Central memory CD8-positive, alpha-beta T cell (primary cell): ENCODE measurements around the gene LRRC8D.
A peak's percentile ranks its signal among the peaks of the same experiment; 100 is the strongest.

ENCODE experiments used
- ATAC-seq: fragments of 150-1000 bp; cut with Tn5 transposase; replicated peaks from 2 replicates; pipeline ENCODE4 v1.10.0; 2022; ENCODE audit warnings: mild to moderate bottlenecking, moderate FRiP score, moderate number of reproducible peaks; ENCODE audit not compliant: poor library complexity, severe bottlenecking; ENCODE audit errors: extremely low read depth
- DNase-seq, 2 donors: peaks; one replicate each; pipeline ENCODE4 v3.0.0; 2021; ENCODE audit warnings: low spot score in 2 of 2
- H3K27ac Mint-ChIP-seq: one replicate; pipeline ENCODE4 v1.8.0; 2022; ENCODE audit warnings: low read depth, mild to moderate bottlenecking, moderate library complexity, mixed read lengths
- H3K27me3 Mint-ChIP-seq: one replicate; pipeline ENCODE4 v1.8.0; 2022; ENCODE audit warnings: mixed read lengths
- H3K36me3 Mint-ChIP-seq: one replicate; pipeline ENCODE4 v1.8.0; 2022; ENCODE audit warnings: mild to moderate bottlenecking, moderate library complexity, mixed read lengths; ENCODE audit not compliant: insufficient read depth
- H3K4me1 Mint-ChIP-seq: one replicate; pipeline ENCODE4 v1.8.0; 2022; ENCODE audit warnings: mixed read lengths
- H3K4me3 Mint-ChIP-seq: one replicate; pipeline ENCODE4 v1.8.0; 2022; ENCODE audit warnings: mild to moderate bottlenecking, moderate library complexity, mixed read lengths
- H3K9me3 Mint-ChIP-seq: one replicate; pipeline ENCODE4 v1.8.0; 2022; ENCODE audit warnings: mixed read lengths

Gene LRRC8D

GRCh38 chr1:89953131-89953626 lies 132.3 kb downstream of the LRRC8D start:
- Mint-ChIP-seq H3K27ac (no peak overlapping the region), H3K4me1 (peaks cover 10% of the 10 kb centered on the region), H3K27me3 (no peaks in the 10 kb centered on the region), H3K4me3 (no peak overlapping the region), H3K9me3 (no peaks in the 10 kb centered on the region), H3K36me3 (no peaks in the 10 kb centered on the region)
- ATAC-seq: no peak
- no peak for DNase-seq

DNA sequence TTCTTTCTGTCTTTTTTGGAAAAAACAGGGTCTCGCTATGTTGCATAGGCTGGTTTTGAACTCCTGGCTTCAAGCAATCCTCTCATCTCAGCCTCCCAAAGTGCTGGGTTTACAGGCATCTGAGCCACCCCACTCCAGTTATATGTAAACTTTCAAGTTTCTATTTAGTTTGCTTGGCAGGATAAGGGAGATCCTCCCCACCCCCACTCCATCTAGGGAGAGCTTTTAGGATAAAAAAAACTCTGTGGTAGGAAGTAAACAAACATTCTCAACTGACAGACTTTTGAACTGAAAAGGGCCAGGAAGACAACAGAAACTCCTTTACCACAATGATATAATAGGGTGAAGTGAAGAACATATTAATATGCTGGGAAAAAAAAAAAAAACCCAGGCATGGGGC lies 133.1 kb downstream of the LRRC8D start:
- H3K4me1 Mint-ChIP-seq: peaks cover 10% of the 10 kb centered on the region
- H3K27me3 Mint-ChIP-seq: no peaks in the 10 kb centered on the region
- ATAC-seq (no peak), DNase-seq (no peak)
- H3K27ac Mint-ChIP-seq: no peak overlapping the region
- H3K9me3 Mint-ChIP-seq: no peaks in the 10 kb centered on the region
- H3K4me3 Mint-ChIP-seq: no peak overlapping the region
- H3K36me3 Mint-ChIP-seq: no peaks in the 10 kb centered on the region

DNA sequence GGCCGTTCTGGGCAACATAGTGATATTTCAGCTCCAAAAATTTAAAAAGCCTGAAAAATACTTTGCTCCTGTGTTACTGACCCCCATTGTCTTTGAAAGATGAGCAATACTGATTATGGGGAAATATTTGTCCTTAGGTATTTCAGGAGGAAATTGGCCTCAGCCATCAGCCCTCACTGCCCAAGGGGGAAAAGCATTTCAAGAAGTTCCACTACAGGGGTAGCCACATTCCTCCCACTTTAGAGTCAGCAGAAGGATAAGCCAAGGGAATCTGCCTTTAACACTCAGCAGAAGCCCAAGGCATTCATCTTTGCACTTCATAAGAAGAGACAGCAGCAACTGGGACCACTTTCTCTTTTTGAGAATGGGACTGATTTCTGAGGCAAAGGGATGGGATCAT lies 133.6 kb downstream of the LRRC8D start:
- H3K4me1 Mint-ChIP-seq: peaks cover 10% of the 10 kb centered on the region
- no peak for DNase-seq

GRCh38 chr1:89955311-89956205 lies 134.7 kb downstream of the LRRC8D start:
- Mint-ChIP-seq H3K27me3 (no peaks in the 10 kb centered on the region), H3K36me3 (no peaks in the 10 kb centered on the region), H3K9me3 (no peaks in the 10 kb centered on the region), H3K27ac (no peak overlapping the region), H3K4me3 (no peak overlapping the region), H3K4me1 (peaks cover 10% of the 10 kb centered on the region)
- DNase-seq (no peak), ATAC-seq (no peak)

More for the DNA sequence above, 133.6 kb downstream of the LRRC8D start:
- Mint-ChIP-seq H3K9me3 (no peaks in the 10 kb centered on the region), H3K27ac (no peak overlapping the region), H3K27me3 (no peaks in the 10 kb centered on the region), H3K36me3 (no peaks in the 10 kb centered on the region), H3K4me3 (no peak overlapping the region)
- ATAC-seq: no peak

- ATAC-seq: peak; percentile 88
- Mint-ChIP-seq H3K4me3 (no peak overlapping the region), H3K4me1 (peaks cover 12% of the 10 kb centered on the region), H3K27me3 (no peaks in the 10 kb centered on the region), H3K36me3 (no peaks in the 10 kb centered on the region), H3K27ac (no peak overlapping the region), H3K9me3 (no peaks in the 10 kb centered on the region)
- DNase-seq: peak in 1 of 2 donors; percentile 22
Measured at GRCh38 chr1:89957107-89957506, 136.3 kb downstream of the LRRC8D start.

DNA sequence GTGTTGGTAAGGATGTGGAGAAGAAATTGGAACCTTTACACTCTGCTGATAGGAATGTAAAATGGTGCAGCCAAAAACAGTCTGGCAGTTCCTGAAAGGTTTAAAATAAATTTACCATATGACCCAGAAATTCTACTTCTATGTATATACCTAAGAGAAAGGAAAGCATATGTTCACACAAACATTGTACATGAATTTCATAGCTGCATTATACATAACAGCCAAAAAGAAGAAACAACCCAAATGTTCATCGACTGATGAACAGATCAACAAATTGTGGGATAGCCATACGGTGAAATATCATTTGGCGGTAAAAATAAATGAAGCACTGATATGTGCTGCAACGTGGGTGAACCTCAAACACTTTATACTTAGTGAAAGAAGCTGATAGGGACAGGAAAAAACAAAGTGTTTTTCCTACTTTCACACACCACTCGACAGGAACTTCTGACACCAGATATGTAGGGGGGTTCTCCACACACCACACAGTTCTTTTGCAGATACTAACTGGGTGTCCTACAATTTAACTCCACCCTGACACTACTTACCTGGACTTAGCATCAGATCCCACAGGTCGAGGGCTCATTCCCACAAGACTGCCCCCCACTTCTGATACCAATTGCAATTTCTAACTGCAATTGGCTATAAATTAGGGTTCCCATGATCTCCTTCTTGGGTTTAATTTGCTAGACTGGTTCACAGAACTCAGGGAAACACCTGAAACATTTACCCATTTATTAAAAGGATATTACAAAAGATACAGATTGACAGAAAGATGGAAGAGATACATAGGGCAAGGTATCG lies 138.2 kb downstream of the LRRC8D start:
- Mint-ChIP-seq H3K4me1 (peaks cover 17% of the 10 kb centered on the region), H3K9me3 (no peaks in the 10 kb centered on the region), H3K4me3 (no peak overlapping the region), H3K27ac (no peak overlapping the region), H3K27me3 (peaks cover under 1% of the 10 kb centered on the region), H3K36me3 (no peaks in the 10 kb centered on the region)
- ATAC-seq: no peak
- no peak for DNase-seq

DNA sequence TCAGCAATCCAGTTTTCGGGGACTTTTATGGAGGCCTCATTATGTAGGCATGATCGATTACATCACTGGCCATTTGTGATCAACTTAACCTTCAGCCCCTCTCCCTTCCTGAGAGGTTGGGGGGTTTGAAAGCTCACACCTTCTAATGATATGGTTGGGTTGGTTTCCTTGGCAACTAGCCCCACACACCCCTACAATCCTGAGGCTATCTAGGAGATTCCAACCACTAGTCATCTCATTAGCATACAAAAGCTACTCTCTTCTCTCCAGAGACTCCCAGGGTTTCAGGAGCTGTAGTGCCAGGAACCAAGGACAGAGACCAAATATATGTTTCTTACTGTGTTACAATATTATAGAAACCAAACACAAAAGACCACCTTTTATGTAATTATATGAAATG lies 138.9 kb downstream of the LRRC8D start:
- Mint-ChIP-seq H3K27me3 (peaks cover 7% of the 10 kb centered on the region), H3K27ac (no peak overlapping the region), H3K4me3 (no peak overlapping the region), H3K9me3 (no peaks in the 10 kb centered on the region), H3K4me1 (peaks cover 17% of the 10 kb centered on the region), H3K36me3 (no peaks in the 10 kb centered on the region)
- no peak for ATAC-seq
- no peak for DNase-seq

DNA sequence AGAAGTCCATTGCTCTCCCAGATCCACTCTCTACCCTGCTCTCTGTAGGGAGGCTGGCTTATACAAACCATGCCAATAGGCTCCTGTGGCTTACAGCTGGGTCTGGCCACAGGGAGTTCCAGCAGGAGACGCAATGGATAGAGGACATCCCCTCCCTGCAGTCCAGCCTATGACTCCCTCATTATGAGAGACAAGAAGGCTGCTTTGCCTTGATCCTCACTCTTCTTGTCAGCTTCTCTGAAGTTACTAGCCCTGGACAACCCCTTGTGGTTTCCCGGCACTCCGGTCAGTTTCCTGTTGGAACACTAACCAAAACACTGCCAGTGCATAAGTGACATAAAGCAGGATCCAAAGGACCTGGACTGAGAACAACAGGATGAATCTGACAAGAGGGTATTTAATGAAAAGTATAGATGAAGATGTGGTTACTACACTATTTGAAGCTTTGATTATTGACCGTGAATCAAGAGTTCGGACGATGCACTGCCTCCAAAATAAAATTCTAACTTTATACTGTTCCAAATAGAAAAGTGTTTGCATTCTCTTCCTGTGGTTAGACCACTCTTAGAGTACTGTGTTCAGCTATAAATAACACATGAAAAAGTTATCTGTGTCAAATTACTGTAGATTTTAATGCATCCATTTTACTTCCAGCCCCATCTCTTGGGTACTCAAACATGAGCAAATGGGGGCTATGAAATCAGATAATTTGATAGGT lies 141.4 kb downstream of the LRRC8D start:
- peaks cover 8% of the 10 kb centered on the region for H3K27me3 Mint-ChIP-seq
- H3K36me3 Mint-ChIP-seq: peaks cover 2% of the 10 kb centered on the region
- no peak overlapping the region for H3K4me3 Mint-ChIP-seq
- ATAC-seq (no peak), DNase-seq (no peak)
- H3K9me3 Mint-ChIP-seq: no peaks in the 10 kb centered on the region
- H3K4me1 Mint-ChIP-seq: peaks cover 10% of the 10 kb centered on the region
- no peak overlapping the region for H3K27ac Mint-ChIP-seq

- no peak for DNase-seq
- Mint-ChIP-seq H3K27ac (no peak overlapping the region), H3K27me3 (peaks cover 8% of the 10 kb centered on the region), H3K4me3 (no peak overlapping the region), H3K36me3 (peaks cover 2% of the 10 kb centered on the region), H3K9me3 (no peaks in the 10 kb centered on the region), H3K4me1 (peaks cover 7% of the 10 kb centered on the region)
- ATAC-seq: no peak
Measured at GRCh38 chr1:89962742-89963075, 141.9 kb downstream of the LRRC8D start.

DNA sequence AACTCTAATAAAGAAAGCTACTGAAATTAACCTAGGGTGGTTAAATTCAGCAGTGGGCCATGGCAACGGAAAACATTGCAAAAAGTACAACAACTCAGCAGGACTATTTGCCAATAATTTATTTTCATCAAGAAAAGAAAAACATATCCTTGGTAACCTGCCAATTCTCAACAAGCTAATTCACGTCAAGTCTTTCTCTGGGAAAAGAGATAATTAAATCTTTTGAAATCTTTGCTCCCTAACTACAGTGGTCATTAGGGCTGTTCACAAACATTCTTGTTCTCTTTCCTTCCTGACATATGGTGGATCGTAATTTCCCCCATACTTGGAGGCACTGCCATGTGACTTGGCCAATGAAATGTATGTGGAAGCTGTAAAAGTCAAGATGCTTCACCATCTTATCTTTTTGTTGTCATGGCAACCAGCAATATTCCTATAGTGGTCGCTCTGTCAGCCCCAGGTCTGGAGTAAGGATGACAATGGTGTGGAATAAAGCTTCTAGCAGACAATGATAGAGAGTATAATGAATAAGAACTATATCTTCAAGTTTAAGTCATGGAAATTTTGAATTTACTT lies 144.4 kb downstream of the LRRC8D start:
- DNase-seq: no peak
- ATAC-seq: no peak
- H3K36me3 Mint-ChIP-seq: peaks cover 2% of the 10 kb centered on the region
- H3K27ac Mint-ChIP-seq: no peak overlapping the region
- peaks cover 7% of the 10 kb centered on the region for H3K4me1 Mint-ChIP-seq
- no peaks in the 10 kb centered on the region for H3K9me3 Mint-ChIP-seq
- no peak overlapping the region for H3K4me3 Mint-ChIP-seq
- H3K27me3 Mint-ChIP-seq: peaks cover 8% of the 10 kb centered on the region

GRCh38 chr1:89966656-89967055 lies 145.8 kb downstream of the LRRC8D start:
- Mint-ChIP-seq H3K4me1 (peaks cover 7% of the 10 kb centered on the region), H3K27me3 (peaks cover 8% of the 10 kb centered on the region), H3K36me3 (peaks cover 2% of the 10 kb centered on the region), H3K4me3 (no peak overlapping the region), H3K9me3 (no peaks in the 10 kb centered on the region), H3K27ac (no peak overlapping the region)
- ATAC-seq: no peak
- no peak for DNase-seq

GRCh38 chr1:89971600-89971999 lies 150.8 kb downstream of the LRRC8D start:
- H3K27ac Mint-ChIP-seq: no peak overlapping the region
- no peak overlapping the region for H3K4me3 Mint-ChIP-seq
- H3K36me3 Mint-ChIP-seq: peaks cover 2% of the 10 kb centered on the region
- no peaks in the 10 kb centered on the region for H3K9me3 Mint-ChIP-seq
- ATAC-seq (no peak), DNase-seq (no peak)
- H3K4me1 Mint-ChIP-seq: no peaks in the 10 kb centered on the region
- H3K27me3 Mint-ChIP-seq: peaks cover 10% of the 10 kb centered on the region
